GM19035 (cell line): ENCODE measurements around the gene SULT1A1.
"Not testable (repeated sequence)": the region's sequence is repeated elsewhere in the genome, so short reads cannot be mapped to it uniquely, and the experiment has no call there.

Source experiments
- ATAC-seq: cut with Tn5 transposase; IDR thresholded peaks from one replicate; pipeline ENCODE4 v1.9.1; 2021; ENCODE audit not compliant: unreplicated experiment

SULT1A1 gene

DNA sequence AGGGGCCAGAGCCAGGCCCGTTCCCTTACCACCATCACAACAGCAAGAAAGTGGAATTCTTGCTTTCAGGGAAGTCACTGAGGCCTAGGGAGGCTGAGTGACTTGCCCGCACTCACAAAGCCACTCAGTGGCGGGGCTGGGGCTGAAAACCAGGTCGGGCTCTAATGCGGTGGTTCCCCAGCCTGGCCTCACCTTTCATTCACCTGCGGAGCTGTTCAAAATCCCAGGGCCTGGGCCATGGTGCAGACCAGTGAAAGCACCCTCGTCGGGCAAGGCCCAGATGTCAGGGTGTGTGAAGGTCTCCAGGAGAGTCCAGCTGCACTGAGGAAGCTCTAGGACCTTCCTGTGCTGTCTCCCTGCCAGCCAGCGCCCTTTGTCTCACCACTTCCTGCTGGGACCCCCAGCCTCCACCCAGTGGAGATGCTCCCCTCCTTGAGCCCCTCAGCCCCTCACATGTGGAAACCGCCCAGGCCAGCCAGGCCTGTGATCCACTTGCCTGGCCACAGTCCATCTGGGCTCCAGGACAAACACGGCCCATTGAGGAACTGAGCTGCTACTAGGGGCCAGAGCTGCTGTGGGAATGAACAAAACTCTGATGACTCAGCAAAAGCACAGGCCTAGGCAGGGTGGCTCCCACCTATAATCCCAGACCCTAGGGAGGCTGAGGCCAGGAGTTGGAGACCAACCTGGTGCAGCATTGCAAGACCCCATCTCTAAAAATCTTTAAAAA is 812 bp downstream of the SULT1A1 start:
- ATAC-seq, result not testable (repeated sequence)

DNA sequence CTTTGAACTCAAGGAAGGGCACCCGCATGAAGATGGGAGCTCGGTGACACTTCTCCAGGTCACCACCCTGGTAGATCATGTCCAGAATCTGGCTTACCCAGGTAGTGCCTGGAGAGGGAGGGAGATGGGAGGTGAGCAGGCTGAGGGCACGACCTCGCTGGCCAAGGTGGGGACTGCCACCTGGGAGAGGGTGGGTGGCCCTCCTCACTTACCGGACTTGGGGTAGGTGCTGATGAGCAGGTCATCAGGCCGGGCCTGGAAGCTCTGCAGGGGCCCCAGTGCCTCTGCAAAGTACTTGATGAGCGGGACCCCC is 1.4 kb downstream of the SULT1A1 start:
- ATAC-seq, result not testable (repeated sequence)

DNA sequence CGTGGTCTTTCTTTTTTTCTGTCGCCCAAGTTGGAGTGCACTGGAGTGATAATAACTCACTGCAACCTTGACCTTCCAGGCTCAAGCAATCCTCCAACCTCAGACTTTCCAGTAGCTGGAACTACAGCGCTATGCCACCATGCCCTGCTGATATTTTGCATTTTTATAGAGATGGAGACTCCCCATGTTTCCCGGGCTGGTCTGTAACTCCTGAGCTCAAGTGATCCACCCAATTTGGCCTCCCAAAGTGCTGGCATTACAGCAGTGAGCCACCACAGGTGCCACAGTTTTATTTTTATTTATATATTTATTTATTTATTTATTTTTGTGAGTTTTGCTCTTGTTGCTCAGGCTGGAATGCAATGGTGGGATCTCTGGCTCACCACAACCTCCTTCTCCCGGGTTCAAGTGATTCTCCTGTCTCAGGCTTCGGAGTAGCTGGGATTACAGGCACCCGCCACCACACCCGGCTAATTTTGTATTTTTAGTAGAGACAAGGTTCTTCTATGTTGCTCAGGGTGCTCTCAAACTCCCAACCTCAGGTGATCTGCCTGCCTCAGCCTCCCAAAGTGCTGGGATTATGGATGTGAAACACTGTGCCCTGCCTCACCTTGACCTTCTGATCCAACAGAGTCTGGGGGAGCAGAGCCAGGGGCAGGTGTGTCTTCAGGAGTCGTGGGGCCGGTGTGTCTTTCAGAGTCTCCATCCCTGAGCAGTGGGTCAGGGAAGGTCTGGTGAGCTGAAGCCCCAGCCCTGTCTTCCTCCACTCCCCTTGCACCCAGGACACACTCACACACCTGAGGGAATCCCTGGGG is 2.0 kb downstream of the SULT1A1 start:
- not testable (repeated sequence) for ATAC-seq

DNA sequence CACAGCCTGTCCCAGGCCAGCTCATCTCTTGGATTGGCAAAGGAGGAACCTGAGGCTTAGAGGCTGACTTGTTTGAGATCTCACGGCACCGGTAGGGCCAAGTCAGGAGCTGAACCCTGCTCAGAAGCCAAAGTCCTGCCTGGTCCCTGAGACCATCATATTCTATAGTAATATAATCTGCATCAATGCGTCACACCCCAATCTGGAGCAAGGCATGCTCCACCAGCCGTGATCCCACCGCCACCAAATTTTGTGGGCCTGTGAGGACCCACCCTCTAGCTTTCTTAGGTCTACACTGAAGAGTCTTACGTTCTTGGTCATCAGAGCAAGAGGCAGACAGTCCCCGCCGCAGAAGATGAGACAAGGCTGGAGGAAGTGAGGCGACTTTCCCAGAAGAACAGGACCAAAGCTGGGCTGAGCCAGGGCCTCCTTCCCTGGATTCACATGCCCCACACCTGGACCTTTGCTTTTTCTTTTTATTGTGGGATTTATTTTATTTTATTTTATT is 2.7 kb downstream of the SULT1A1 start:
- ATAC-seq, result no peak

DNA sequence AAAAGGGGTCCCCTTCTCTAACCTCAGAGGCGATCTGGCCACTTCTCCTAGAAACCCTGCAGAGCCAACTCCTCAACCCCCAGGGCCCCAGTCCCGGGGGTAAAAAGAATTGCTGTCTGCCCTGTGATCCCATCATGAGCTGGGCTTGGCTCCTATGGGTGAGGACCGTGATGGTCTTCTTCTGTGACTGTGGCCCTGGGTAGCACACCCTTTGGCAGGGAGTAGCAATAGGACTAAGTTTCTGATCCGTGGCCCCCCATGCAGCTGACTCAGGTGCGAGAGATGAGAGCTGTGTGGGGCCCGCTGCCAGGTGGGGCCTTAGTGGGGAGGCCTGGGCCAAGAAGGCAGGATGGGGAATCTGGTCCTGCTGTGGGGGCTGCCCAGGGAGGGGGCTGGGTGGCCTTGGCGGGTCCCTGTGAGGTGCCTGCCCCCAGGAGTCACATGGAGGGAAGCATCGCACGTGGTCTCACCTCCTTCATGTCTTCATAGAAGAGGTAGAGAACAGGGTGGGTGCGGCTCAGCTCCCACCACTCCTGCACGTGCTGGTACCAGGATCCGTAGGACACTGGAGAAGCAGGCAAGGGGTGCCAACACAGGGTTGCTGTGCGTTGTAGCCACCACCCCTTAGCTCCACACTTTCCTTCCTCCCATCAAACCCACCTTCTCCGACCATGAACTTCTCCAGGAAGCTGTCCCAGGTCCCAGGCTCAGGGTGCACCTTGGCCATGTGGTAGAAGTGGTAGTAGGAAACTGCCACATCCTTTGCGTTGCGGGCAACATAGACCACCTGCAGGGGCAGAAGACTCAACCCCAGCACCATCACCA is 3.3 kb downstream of the SULT1A1 start:
- ATAC-seq, result no peak

DNA sequence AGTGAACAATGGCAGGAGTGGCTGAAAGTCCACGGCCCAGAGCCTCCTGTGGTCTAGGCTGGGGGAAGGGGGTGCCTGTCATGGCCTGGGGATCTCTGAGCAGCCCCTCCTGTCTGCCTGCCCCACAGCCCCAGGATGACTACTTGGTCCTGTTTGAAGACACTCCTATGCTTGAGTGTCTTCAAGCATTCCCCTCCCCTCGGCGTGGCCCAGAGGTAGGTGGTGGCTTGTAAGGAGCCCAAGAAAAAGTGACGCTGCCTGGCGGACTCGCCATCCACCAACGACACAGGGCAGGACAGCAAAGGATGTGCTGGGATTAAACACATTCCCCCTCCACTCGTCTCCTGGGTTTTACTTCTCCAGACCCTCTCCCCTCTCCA is 5.7 kb downstream of the SULT1A1 start:
- no peak for ATAC-seq

DNA sequence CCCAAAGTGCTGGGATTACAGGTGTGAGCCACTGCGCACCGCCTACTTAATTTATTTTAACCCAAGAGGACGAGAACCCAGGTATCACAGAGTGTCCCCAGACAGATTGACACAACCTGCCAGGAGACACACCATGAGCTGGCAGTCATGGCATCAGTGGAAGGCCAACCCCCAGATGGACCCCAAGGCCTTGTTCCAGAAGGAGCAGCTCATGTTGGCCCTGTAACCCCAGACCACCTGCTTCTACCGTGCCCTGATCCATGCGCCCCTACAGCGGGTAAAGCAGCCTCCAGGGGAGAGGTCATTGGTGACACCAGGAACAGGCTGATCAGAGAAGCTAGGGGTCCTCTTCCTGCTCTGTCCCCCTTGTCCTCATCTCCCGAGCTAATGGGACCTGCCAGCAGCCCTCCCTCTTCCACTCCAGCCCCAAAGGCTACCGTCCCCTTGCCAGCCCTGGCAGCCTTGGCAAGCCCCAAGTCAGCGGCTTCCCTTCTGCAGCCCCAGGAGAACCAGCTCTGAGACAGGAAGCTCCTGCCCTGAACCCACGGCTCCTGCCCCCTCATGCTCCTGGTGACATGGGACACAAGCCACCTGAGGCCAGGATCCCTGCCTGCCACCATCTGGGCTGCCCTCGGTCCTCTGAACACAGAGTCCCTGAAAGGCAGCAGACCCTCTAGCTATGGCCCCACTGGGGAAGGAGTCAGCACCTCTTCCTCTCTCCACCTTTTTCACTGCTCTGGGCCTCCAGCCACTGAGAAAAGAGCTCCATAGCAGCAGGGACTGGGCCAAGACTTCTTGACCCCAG is 6.3 kb downstream of the SULT1A1 start:
- no peak for ATAC-seq

DNA sequence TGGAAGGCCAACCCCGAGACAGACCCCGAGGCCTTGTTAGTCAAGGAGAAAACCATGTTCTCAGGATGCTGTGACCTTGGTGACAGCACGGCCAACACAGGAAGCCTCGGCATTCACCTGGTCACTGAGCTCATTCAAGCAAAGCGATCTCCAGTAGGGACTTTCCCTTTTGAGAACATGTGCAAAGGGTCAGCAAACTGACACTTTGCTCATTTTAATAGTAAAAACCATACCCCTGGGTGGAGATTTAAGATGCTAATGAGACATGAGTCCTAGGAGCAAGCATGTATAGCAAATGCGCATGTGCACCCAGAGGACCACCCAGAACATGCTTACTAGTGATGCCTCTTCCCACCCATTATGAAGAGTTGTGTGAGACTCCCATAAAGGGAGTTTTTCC is 7.3 kb downstream of the SULT1A1 start:
- no peak for ATAC-seq

DNA sequence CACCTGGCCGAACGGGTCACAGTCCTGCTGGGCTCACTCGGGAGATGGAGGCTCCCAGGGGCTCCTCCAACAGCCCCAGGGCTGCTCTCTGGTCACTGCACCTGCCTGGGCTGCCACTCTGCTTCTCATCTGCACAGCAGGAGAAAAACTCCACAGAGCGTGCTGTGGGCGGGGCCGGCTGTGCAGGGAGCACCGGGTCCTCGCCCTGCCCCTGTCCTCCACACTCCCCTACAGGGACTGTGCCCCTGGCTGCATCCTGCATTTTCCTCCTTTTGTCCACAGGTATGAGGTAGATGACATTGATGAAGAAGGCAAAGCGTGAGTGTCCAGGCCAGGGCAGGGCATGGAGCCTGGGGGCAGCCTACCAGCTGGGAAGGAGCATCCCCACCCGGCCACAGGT is 7.8 kb downstream of the SULT1A1 start:
- not testable (repeated sequence) for ATAC-seq

DNA sequence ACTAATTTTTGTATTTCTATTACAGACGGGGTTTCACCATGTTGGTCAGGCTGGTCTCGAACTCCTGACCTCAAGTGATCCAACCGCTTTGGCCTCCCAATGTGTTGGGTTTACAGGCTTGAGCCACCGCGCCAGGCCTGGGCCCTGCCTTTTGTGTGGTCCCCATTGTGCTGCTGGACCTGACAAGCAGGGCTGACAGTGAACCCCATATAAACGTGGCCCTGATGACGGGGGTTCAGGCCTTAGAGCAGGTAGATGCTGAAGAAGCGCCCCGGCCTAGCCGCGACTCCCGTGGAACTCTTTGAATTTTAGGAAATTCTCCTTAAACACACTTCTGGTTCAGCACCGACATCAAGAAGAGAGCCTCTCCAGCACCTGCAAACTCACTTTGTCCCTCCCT is 8.3 kb downstream of the SULT1A1 start:
- not testable (repeated sequence) for ATAC-seq

DNA sequence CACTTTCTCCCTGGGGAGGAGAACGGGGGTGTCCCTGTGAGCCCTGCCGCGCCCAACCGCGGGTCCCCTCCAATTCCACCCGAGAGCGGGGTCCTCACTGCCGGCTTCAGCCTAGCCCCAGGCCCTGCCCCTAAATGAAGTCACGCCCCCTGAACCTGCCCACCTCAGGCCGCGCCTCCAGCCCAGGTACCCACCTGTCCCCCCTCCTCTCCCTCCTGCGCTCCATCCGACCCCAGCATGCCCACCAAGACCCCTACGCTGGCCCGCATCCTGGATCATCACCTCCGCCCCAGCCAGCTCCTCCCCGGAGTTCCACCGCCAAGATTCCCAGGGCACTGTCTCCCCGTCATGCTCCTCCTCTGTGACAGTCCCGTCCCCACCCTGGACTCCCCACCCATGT is 8.9 kb downstream of the SULT1A1 start:
- ATAC-seq, result not testable (repeated sequence)

DNA sequence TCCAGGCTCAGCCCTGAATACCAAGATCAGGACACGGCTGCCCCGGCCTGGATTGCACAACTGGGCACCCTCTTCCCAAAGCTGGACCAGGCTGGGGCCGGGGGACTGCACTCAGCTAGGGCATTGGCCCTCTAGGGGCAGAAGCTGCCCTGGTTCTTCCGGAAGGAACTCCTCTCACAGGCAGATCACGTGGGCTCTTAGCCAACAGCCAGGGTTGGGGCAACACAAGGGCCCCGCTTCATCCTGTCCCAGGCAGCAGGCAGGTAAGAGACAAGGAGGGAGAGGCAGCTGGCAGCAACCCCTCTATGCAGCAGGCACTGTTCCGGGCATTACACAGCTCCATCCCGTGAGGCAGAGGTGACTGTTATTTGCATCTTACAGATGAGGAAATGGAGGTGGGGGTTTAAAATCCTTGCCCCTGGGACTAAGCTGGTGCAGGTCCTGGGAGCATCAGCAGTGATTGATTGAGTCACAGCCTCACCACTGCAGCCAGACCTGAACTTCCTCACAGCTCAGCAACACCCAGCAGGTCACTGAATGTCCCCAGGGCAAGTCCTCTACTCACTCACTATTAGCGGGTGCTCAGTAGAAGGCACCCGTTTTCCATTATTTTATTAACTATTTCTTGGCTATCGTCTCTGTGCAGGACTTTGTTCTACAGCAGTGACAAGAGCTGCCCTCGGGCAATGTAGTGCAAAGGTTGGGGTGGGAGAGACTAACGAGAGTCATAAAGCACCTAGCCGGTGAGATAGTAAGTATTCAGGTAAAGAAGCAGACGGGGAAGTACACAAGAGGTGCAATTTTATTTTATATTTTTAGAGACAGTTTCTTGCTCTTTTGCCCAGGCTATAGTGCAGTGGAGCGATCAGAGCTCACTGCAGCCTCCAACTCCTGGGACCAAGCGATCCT is 10.2 kb downstream of the SULT1A1 start:
- ATAC-seq, result not testable (repeated sequence)

DNA sequence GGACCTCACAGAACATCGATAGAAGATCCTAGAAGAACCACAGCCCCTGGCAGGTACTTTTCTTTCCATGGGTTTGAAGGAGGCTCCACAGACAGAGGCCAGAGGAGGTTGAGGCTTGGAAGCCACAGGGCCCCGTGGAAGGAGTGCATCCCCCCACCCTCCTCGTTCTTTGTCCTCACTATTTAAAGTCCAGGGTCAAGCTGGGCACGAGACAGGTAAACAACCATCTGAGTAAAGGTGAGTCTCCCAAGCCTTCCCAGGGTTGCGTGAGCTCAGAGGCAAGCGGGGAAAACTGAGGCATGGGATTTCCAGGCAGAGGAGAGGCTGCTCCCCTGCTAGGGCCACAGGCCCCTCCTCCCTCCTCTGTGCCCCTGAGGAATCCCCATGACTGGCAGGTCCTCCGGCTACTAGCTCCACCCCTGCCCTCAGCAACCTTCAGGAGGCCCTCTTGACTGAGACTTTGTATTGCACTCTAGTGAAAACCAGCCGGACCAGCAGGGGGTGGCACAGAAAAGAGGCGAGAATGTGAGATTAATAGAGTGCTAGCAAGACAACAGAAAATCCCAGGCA is 12.1 kb downstream of the SULT1A1 start:
- no peak for ATAC-seq

DNA sequence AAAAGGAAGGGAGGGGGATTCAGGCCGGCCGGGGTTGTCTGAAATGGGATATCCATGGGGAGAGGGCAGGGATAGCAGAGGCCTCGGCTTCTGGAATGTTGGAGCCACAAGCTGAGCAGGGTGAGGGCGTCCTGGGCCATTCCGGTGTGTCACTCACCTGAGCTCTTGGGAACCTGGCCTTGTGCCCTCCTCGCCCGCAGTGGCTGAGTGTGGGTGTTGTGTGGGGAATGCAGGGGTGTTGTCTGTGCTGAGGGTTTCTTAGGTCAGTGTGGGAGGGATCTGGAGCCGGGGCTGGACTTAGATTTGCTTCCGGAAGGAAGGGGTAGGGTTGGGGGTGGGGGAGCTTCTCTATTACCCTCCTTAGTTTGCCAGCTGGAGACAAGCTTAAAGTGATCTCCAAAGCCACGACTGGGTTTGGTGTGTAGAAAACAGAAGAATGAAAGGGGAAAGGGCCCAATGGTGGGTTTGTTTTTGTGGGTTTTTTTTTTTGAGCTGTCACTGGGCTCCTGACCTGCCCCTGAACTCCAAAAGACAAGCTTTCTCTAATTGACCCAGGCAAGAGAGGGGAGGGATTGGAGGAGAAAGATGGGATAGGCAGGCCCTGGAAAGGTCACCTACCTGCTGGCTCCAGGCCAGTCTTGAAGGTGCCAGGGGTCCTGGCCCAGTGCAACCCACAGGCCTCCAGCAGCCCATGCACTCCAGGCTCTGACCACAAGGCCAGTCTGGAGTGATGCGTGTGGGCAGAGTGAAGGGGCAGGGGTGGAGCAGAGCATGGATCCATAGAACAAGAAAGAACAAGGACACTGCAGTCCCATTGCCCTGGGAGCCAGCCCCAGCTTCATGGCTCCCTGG is 12.8 kb downstream of the SULT1A1 start, which contains the start of gene SULT1A2:
TSS of gene SULT1A2 (minus strand) at position 211 of the 852 bp plus-strand sequence. CDS start 1,120 bp downstream, outside the sequence.
- no peak for ATAC-seq

DNA sequence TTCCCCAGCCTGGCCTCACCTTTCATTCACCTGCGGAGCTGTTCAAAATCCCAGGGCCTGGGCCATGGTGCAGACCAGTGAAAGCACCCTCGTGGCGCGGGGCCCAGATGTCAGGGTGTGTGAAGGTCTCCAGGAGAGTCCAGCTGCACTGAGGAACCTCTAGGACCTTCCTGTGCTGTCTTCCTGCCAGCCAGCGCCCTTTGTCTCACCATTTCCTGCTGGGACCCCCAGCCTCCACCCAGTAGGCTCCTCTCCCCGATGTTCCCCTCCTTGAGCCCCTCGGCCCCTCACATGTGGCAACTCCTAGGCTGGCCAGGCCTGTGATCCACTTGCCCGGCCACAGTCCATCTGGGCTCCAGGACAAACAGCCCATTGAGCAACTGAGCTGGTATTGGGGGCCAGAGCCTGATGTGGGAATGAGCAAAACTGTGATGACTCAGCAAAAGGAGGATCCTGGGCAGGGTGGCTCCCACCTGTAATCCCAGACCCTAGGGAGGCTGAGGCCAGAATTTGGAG is 13.7 kb downstream of the SULT1A1 start:
- no peak for ATAC-seq

DNA sequence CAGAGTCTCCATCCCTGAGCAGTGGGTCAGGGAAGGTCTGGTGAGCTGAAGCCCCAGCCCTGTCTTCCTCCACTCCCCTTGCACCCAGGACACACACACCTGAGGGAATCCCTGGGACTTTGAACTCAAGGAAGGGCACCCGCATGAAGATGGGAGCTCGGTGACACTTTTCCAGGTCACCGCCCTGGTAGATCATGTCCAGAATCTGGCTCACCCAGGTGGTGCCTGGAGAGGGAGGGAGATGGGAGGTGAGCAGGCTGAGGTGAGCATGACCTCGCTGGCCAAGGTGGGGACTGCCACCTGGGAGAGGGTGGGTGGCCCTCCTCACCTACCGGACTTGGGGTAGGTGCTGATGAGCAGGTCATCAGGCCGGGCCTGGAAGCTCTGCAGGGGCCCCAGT is 14.4 kb downstream of the SULT1A1 start:
- ATAC-seq, result not testable (repeated sequence)

DNA sequence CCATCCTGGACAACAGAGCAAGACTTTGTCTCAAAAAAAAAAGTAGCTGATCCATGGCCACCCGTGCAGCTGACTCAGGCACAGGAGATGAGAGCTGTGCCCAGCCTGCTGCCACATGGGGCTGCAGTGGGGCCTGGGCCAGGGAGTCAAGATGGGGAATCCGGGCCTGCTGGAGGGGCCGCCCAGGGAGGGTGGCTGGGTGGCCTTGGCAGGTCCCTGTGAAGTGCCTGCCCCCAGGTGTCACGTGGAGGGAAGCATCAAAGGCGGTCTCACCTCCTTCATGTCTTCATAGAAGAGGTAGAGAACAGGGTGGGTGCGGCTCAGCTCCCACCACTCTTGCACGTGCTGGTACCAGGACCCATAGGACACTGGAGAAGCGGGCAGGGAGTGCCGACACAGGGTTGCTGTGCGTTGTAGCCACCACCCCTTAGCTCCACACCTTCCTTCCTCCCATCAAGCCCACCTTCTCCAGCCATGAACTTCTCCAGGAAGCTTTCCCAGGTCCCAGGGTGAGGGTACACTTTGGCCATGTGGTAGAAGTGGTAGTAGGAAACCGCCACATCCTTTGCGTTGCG is 16.8 kb downstream of the SULT1A1 start:
- no peak for ATAC-seq

DNA sequence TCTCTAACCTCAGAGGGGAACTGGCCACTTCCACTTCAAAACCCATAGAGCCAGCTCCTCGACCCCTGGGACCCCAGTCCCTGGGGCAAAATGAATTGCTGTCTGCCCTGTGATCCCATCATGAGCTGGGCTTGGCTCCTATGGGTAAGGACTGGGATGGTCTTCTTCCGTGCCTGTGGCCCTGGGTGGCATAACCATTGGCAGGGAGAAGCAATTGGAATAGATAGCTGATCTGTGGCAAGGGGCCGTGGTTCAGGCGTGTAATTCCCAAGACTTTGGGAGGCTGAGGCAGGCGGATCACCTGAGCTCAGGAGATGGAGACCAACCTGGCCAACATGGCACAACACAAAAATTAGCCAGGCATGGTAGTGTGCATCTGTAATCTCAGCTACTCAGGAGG is 17.3 kb downstream of the SULT1A1 start:
- no peak for ATAC-seq
